H1 (cell line): Measurements from ENCODE around the gene ABHD14A. TPM values are rescaled to one million over a fixed set of nuclear protein-coding genes. Genes with fewer than 3 reads are reported as not detected.
A peak's percentile ranks its signal among the peaks of the same experiment; 100 is the strongest.

Experiments
- CTCF ChIA-PET: fragments of 300-600 bp; sonication (Branson Sonifier 250); formaldehyde crosslinking; loops from one replicate; lab custom pipeline; 2021; ENCODE audit not compliant: partially characterized antibody; lab: Charles Lee
- POLR2A ChIA-PET: fragments of 300-600 bp; sonication (Branson Sonifier 250); formaldehyde crosslinking; loops from one replicate; lab custom pipeline; 2021; ENCODE audit warnings: inconsistent platforms; ENCODE audit not compliant: partially characterized antibody; lab: Charles Lee
- DNase-seq, 2 experiments: peaks; one replicate each; pipeline versions ENCODE4 v3.0.0 to v3.0.0-alpha.2; 2010 to 2022; ENCODE audit warnings: low spot score in 2 of 2, low read depth in 1 of 2, mixed read lengths in 1 of 2
- FAIRE-seq: peaks from 2 replicates; lab custom pipeline; 2011; peaks lifted over from hg19 to GRCh38; lab: Jason Lieb, UNC
- H2AFZ ChIP-seq: 2 replicates; pipeline ENCODE4 v1.8.1; 2012; ENCODE audit warnings: low read length, inconsistent platforms
- H2AK5ac ChIP-seq: 2 replicates; pipeline ENCODE4 v1.6.1; 2013; ENCODE audit warnings: low read depth, low read length
- H2BK120ac ChIP-seq: replicated peaks from 2 replicates; pipeline ENCODE3; 2013; ENCODE audit warnings: low read depth, low read length, inconsistent platforms
- H2BK12ac ChIP-seq: 2 replicates; pipeline ENCODE4 v1.6.1; 2013; ENCODE audit warnings: low read depth, low read length
- H2BK15ac ChIP-seq: 2 replicates; pipeline ENCODE4 v1.6.1; 2013; ENCODE audit warnings: low read length
- H2BK20ac ChIP-seq: 2 replicates; pipeline ENCODE4 v1.6.1; 2013; ENCODE audit warnings: low read length
- H2BK5ac ChIP-seq: 2 replicates; pipeline ENCODE4 v1.6.1; 2013; ENCODE audit warnings: low read depth, low read length
- H3K14ac ChIP-seq: 2 replicates; pipeline ENCODE4 v1.6.1; 2013; ENCODE audit warnings: inconsistent platforms; ENCODE audit not compliant: insufficient read length
- H3K18ac ChIP-seq: 2 replicates; pipeline ENCODE4 v1.6.1; 2013; ENCODE audit warnings: low read length; ENCODE audit errors: extremely low read depth
- H3K23ac ChIP-seq: 2 replicates; pipeline ENCODE4 v1.6.1; 2013; ENCODE audit warnings: inconsistent platforms; ENCODE audit not compliant: insufficient read length
- H3K23me2 ChIP-seq: 2 replicates; pipeline ENCODE4 v1.6.1; 2013; ENCODE audit warnings: low read depth, low read length
- H3K27ac ChIP-seq: 2 replicates; pipeline ENCODE4 v1.6.1; 2011; ENCODE audit warnings: low read depth, low read length, inconsistent platforms
- H3K27me3 ChIP-seq, 4 experiments: replicated peaks in 1 of 4; 1 replicate in 1 of 4; 2 replicates in 3 of 4; pipeline versions ENCODE4 v1.6.1 to v1.8.1; 2011 to 2013; ENCODE audit warnings: low read length in 3 of 4, mild to moderate bottlenecking in 3 of 4, inconsistent platforms in 2 of 4, mixed read lengths in 2 of 4, moderate library complexity in 1 of 4; ENCODE audit not compliant: control insufficient read depth in 3 of 4, insufficient read depth in 3 of 4; ENCODE audit errors: extremely low read depth in 1 of 4
- H3K36me3 ChIP-seq, 4 experiments: 2 replicates each; pipeline versions ENCODE4 v1.6.1 to v1.8.1; 2011 to 2013; ENCODE audit warnings: mild to moderate bottlenecking in 4 of 4, low read length in 3 of 4, moderate library complexity in 2 of 4, control low read depth in 1 of 4, inconsistent platforms in 1 of 4; ENCODE audit not compliant: insufficient read depth in 4 of 4, control insufficient read depth in 2 of 4
- H3K4ac ChIP-seq: replicated peaks from 2 replicates; pipeline ENCODE3; 2013; ENCODE audit warnings: low read length, low read depth, mixed read lengths, inconsistent platforms; ENCODE audit not compliant: insufficient read length
- H3K4me1 ChIP-seq, 4 experiments: replicated peaks in 1 of 4; 1 replicate in 1 of 4; 2 replicates in 3 of 4; pipeline versions ENCODE4 v1.6.1 to v1.8.1; 2011 to 2013; ENCODE audit warnings: low read length in 3 of 4, inconsistent platforms in 2 of 4, mixed read lengths in 1 of 4; ENCODE audit not compliant: insufficient read depth in 4 of 4, control insufficient read depth in 3 of 4
- H3K4me2 ChIP-seq, 2 experiments: 2 replicates each; pipeline versions ENCODE4 v1.6.1 to v1.8.1; 2011 to 2013; ENCODE audit warnings: low read depth in 2 of 2, low read length in 2 of 2, control low read depth in 1 of 2, inconsistent platforms in 1 of 2, mild to moderate bottlenecking in 1 of 2; ENCODE audit not compliant: insufficient read depth in 1 of 2
- H3K4me3 ChIP-seq, 4 experiments: fragments of 200-600, 300-600 bp in 1 of 4; sonication (generic), shearing (Covaris generic), sonication (Bioruptor Twin) in 1 of 4; 2 replicates each; pipeline versions ENCODE4 v1.5.1 to v1.8.1; 2011 to 2016; ENCODE audit warnings: low read length in 4 of 4, low read depth in 3 of 4, control low read depth in 2 of 4, inconsistent platforms in 2 of 4, mild to moderate bottlenecking in 2 of 4, mixed read lengths in 1 of 4, moderate library complexity in 1 of 4; ENCODE audit not compliant: insufficient read depth in 2 of 4; ENCODE audit errors: extremely low read depth in 1 of 4
- H3K56ac ChIP-seq: replicated peaks from 2 replicates; pipeline ENCODE3; 2013; ENCODE audit warnings: low read depth, mild to moderate bottlenecking, mixed read lengths, low read length, inconsistent platforms; ENCODE audit not compliant: insufficient read length
- H3K79me1 ChIP-seq: 2 replicates; pipeline ENCODE4 v1.6.1; 2013; ENCODE audit warnings: low read depth, low read length, control low read depth
- H3K79me2 ChIP-seq, 2 experiments: 2 replicates each; pipeline versions ENCODE4 v1.6.1 to v1.8.1; 2012 to 2013; ENCODE audit warnings: low read length in 2 of 2, mild to moderate bottlenecking in 2 of 2, inconsistent platforms in 1 of 2; ENCODE audit not compliant: insufficient read depth in 2 of 2, control insufficient read depth in 1 of 2
- H3K9ac ChIP-seq, 4 experiments: replicated peaks in 1 of 4; 1 replicate in 1 of 4; 2 replicates in 3 of 4; pipeline versions ENCODE4 v1.6.1 to v1.8.1; 2011 to 2013; ENCODE audit warnings: low read depth in 3 of 4, low read length in 3 of 4, control low read depth in 2 of 4, mild to moderate bottlenecking in 2 of 4, moderate library complexity in 2 of 4, inconsistent platforms in 1 of 4; ENCODE audit errors: extremely low read depth in 1 of 4
- H3K9me3 ChIP-seq, 2 experiments: 2 replicates each; pipeline versions ENCODE4 v1.6.1 to v1.8.1; 2012 to 2013; ENCODE audit warnings: mild to moderate bottlenecking in 2 of 2, moderate library complexity in 2 of 2, control low read depth in 1 of 2, inconsistent platforms in 1 of 2, low read depth in 1 of 2, low read length in 1 of 2, mixed read lengths in 1 of 2; ENCODE audit not compliant: insufficient read depth in 2 of 2
- H4K20me1 ChIP-seq, 2 experiments: replicated peaks in 1 of 2; 2 replicates each; pipeline versions ENCODE3 to v1.8.1; 2011 to 2013; ENCODE audit warnings: inconsistent platforms in 2 of 2, low read length in 2 of 2, mild to moderate bottlenecking in 1 of 2; ENCODE audit not compliant: insufficient read depth in 2 of 2, control insufficient read depth in 1 of 2
- H4K5ac ChIP-seq: 2 replicates; pipeline ENCODE4 v1.6.1; 2013; ENCODE audit warnings: low read length, low read depth, mixed read lengths, inconsistent platforms; ENCODE audit not compliant: insufficient read length
- H4K8ac ChIP-seq: 2 replicates; pipeline ENCODE4 v1.8.0; 2013; ENCODE audit warnings: mild to moderate bottlenecking, moderate library complexity, low read length, inconsistent platforms; ENCODE audit not compliant: insufficient read depth; ENCODE audit errors: extremely low read depth
- H4K91ac ChIP-seq: replicated peaks from 2 replicates; pipeline ENCODE3; 2013; ENCODE audit warnings: low read length, mixed read lengths, inconsistent platforms; ENCODE audit not compliant: insufficient read length
- CHD2 ChIP-seq: IDR thresholded peaks from 2 replicates; pipeline ENCODE4 v1.6.1; 2012; ENCODE audit warnings: low read length, improper control_type of control experiment
- KDM4A ChIP-seq: IDR thresholded peaks from one replicate; pipeline ENCODE4 v1.7.1; 2012; ENCODE audit warnings: low read depth, mild to moderate bottlenecking, moderate library complexity, low read length, inconsistent platforms; ENCODE audit not compliant: severe bottlenecking
- TAF1 ChIP-seq: IDR thresholded peaks from 2 replicates; pipeline ENCODE4 v1.6.1; 2011; ENCODE audit warnings: mild to moderate bottlenecking, low read depth, low read length
- TBP ChIP-seq: IDR thresholded peaks from 2 replicates; pipeline ENCODE4 v1.6.1; 2011; ENCODE audit warnings: low read depth, low read length, improper control_type of control experiment
- whole genome bisulfite sequencing, 2 experiments: shearing (Covaris generic) in 1 of 2; methylation state at CpG; one replicate each; pipeline versions ENCODE4 v1.1.6 to v1.1.7; 2013 to 2015; ENCODE audit warnings: low lambda C conversion rate in 2 of 2, mixed read lengths in 2 of 2, inconsistent platforms in 1 of 2, low coverage in 1 of 2, missing lambda C conversion rate in 1 of 2; ENCODE audit not compliant: insufficient replicate concordance in 2 of 2, insufficient coverage in 1 of 2, insufficient read length in 1 of 2; ENCODE audit errors: extremely low coverage in 1 of 2, missing lambda C conversion rate in 1 of 2; 5-methylcytosine and 5-hydroxymethylcytosine counted together
- polyA plus RNA-seq, 7 experiments: library from polyadenylated mRNA; depleted of rRNA in 3 of 7; stranded (reverse) in 5 of 7; unstranded in 2 of 7; fragments of >200 nt in 5 of 7; fragments of 200-250 nt in 2 of 7; gene quantifications; 1 replicate in 5 of 7; 2 replicates in 1 of 7; 4 replicates in 1 of 7; pipeline versions ENCODE4 v1.2.1 to v1.2.3, GENCODE V29; 2011 to 2013; ENCODE audit warnings: missing spikeins in 2 of 7, mixed read lengths in 2 of 7
- total RNA-seq: library from RNA; stranded (reverse); fragmentation: NEBNext Ultra II Directional; extraction: Animal tissue kit (Norgen Biotek cat#: 25700); gene quantifications from 2 replicates; pipeline ENCODE4 v1.2.1, GENCODE V29; 2021

Gene ABHD14A
- total and polyA plus RNA-seq, 2 of the 8 experiments (the other 6 are each of a cell fraction or from before 2014, with no cell fraction given) = 4.6 to 9.8 TPM

- peak overlapping the region; percentile 49; the same call in 1 of the 2 replicates for H2AK5ac ChIP-seq
- no peak overlapping the region for H2BK120ac ChIP-seq
- H3K23ac ChIP-seq = no peak overlapping the region
- DNase-seq (no peak), FAIRE-seq (no peak)
- H3K4me3 ChIP-seq = no peak overlapping the region
- no peak overlapping the region for H2AFZ ChIP-seq
- H3K23me2 ChIP-seq = peaks cover 7% of the 10 kb centered on the region; the same call in 1 of the 2 replicates
- peaks cover 8 to 46% (median 33%) of the 10 kb centered on the region in 4 experiments for H3K4me1 ChIP-seq
- 88% methylated on average over 6 of the region's 6 CpGs; no CpG with 5 or more reads in 1 of the 2 experiments for whole genome bisulfite sequencing, 2 experiments
- peak overlapping the region; percentile 88 for H4K91ac ChIP-seq
- H4K20me1 ChIP-seq = peaks cover 0 to 1% of the 10 kb centered on the region in 2 experiments
- POLR2A ChIA-PET = interaction anchor here (7.2 kb wide), 1 partner anchor 14 kb away, joined by 95 read pairs; the partner anchor contains the start of gene RPL29
- peak overlapping the region; percentile 52; the same call in 1 of the 2 replicates for H2BK12ac ChIP-seq
- no peaks in the 10 kb centered on the region for H3K36me3 ChIP-seq
- H3K14ac ChIP-seq = no peak overlapping the region
- H2BK20ac ChIP-seq = 0 out of 2 replicates have a peak overlapping the region, but pooled peaks have one; percentile 13
- 0 out of 7 replicates have a peak overlapping the region, but pooled peaks of 1 of the 4 experiments have one; percentile 28 for H3K9ac ChIP-seq
- peak overlapping the region; percentile 27 for H3K4ac ChIP-seq
- TF ChIP-seq CHD2 (no peak), KDM4A (no peak), TAF1 (no peak), TBP (no peak)
- TF ChIP-seq, all 59 proteins: peak for 0
- Histone ChIP-seq H4K8ac (no peak overlapping the region), H3K27ac (no peak overlapping the region), H3K79me2 (no peaks in the 10 kb centered on the region), H2BK15ac (peak overlapping the region; percentile 33; the same call in 1 of the 2 replicates), H3K56ac (no peak overlapping the region), H3K9me3 (no peaks in the 10 kb centered on the region), H3K79me1 (no peaks in the 10 kb centered on the region), H3K27me3 (no peaks in the 10 kb centered on the region; a peak in 3 of 7 replicates), H3K18ac (peak overlapping the region; percentile 71), H3K4me2 (peak overlapping the region in 1 of 2 experiments; percentile 73; a peak in 2 of 4 replicates), H2BK5ac (0 out of 2 replicates have a peak overlapping the region, but pooled peaks have one; percentile 50), H4K5ac (no peak overlapping the region)
- CTCF ChIA-PET = interaction anchor here (0.8 to 24.7 kb wide), 11 partner anchors 10 to 225 kb away, joined by 3 to 984 read pairs (median 4); partner anchors contain the start of genes ABHD14B and DUSP7
Observed at GRCh38 chr3:52006820-52007133, 31.9 kb downstream of the ABHD14A start.
